Suprapubic skin (tissue), 3 donors: ENCODE data around the gene MOB1A.

Source experiments
- CTCF ChIP-seq, 2 donors: fragments of 200-600 bp in 1 of 2; fragments of 450-650 bp in 1 of 2; sonication (generic) in 1 of 2; IDR thresholded peaks; one replicate each; pipeline ENCODE4 v1.5.1; 2016 to 2019; ENCODE audit warnings: antibody characterized with exemption in 2 of 2, mild to moderate bottlenecking in 1 of 2, moderate library complexity in 1 of 2
- POLR2A ChIP-seq, 2 donors: fragments of 450-650 bp; IDR thresholded peaks; one replicate each; pipeline ENCODE4 v1.6.1; 2017; ENCODE audit warnings: antibody characterized with exemption in 2 of 2, mild to moderate bottlenecking in 2 of 2, moderate library complexity in 2 of 2

GRCh38 chr2:74225698-74226459, 47.2 kb upstream of the MOB1A start:
- TF ChIP-seq CTCF (IDR thresholded peaks at IDR 0.05) (no peak), POLR2A (IDR thresholded peaks at IDR 0.05) (no peak)
